SK-N-MC (cell line): ENCODE measurements around the gene LIAS.

ENCODE experiments used
- EZH2 ChIP-seq: fragments of 200-600 bp; sonication (generic); IDR thresholded peaks from one replicate; pipeline ENCODE4 v1.6.1; 2017; ENCODE audit warnings: antibody characterized with exemption
- FOXP2 ChIP-seq: optimal IDR thresholded peaks from 2 replicates; pipeline ENCODE3; 2011; ENCODE audit warnings: mild to moderate bottlenecking, moderate library complexity; ENCODE audit not compliant: insufficient read depth; ENCODE audit errors: extremely low read length, control extremely low read depth

- TF ChIP-seq FOXP2: no peak
- TF ChIP-seq EZH2: no peak
Observed at GRCh38 chr4:39476187-39476895, 17.5 kb downstream of the LIAS start.
